GM12878 (cell line): ENCODE results near the gene MYO1D. TPM values are rescaled to one million over a fixed set of nuclear protein-coding genes. Genes with fewer than 3 reads are reported as not detected.

Experiments used
- ATAC-seq: fragments of 200-7000 bp; cut with Tn5 transposase; 3 replicates; pipeline ENCODE4 v1.9.1; 2020; ENCODE audit warnings: mild to moderate bottlenecking, moderate library complexity
- BruUV-seq: library from RNA; stranded (reverse); fragments of 400-500 nt; replicated peaks from 2 replicates; lab custom pipeline; 2021; lab: Mats Ljungman, UMichigan
- CTCF ChIA-PET: fragments of 300-600 bp; sonication (Branson Sonifier 250); formaldehyde crosslinking; extraction: SDS; loops from one replicate; lab custom pipeline; 2021; ENCODE audit warnings: inconsistent platforms; lab: Yijun Ruan, JAX
- POLR2A ChIA-PET: fragments of 350-600 bp; formaldehyde crosslinking; extraction: SDS; loops from one replicate; lab custom pipeline; 2021; ENCODE audit warnings: inconsistent platforms; lab: Charles Lee
- RAD21 ChIA-PET: fragments of 300-600 bp; sonication (Branson Sonifier 250); formaldehyde crosslinking; loops from one replicate; lab custom pipeline; 2023; ENCODE audit warnings: antibody characterized with exemption; ENCODE audit not compliant: unreplicated experiment; lab: Charles Lee
- SMC1A ChIA-PET: fragments of 300-600 bp; sonication (Branson Sonifier 250); formaldehyde crosslinking; loops from one replicate; lab custom pipeline; 2023; ENCODE audit not compliant: unreplicated experiment, uncharacterized antibody; lab: Charles Lee
- DNase-seq: peaks from one replicate; pipeline ENCODE4 v3.0.0-alpha.2; 2011; ENCODE audit warnings: low read depth, low spot score
- FAIRE-seq: peaks from 3 replicates; lab custom pipeline; 2011; peaks lifted over from hg19 to GRCh38; lab: Jason Lieb, UNC
- H2AFZ ChIP-seq: 2 replicates; pipeline ENCODE4 v1.6.0; 2011; ENCODE audit warnings: low read depth, low read length, control low read depth; ENCODE audit not compliant: control insufficient read depth
- H3K27ac ChIP-seq: 2 replicates; pipeline ENCODE4 v1.5.1; 2011; ENCODE audit warnings: control low read depth; ENCODE audit not compliant: control insufficient read depth, insufficient read depth
- H3K27me3 ChIP-seq, 2 experiments: replicated peaks in 1 of 2; 2 replicates each; pipeline versions ENCODE4 v1.6.0 to v1.6.1; 2011; ENCODE audit warnings: low read length in 1 of 2; ENCODE audit not compliant: control insufficient read depth in 2 of 2, insufficient read depth in 2 of 2
- H3K36me3 ChIP-seq, 2 experiments: 2 replicates each; pipeline ENCODE4 v1.5.1; 2011; ENCODE audit warnings: low read length in 1 of 2; ENCODE audit not compliant: control insufficient read depth in 2 of 2, insufficient read depth in 2 of 2
- H3K4me1 ChIP-seq: 2 replicates; pipeline ENCODE4 v1.6.1; 2011; ENCODE audit warnings: mild to moderate bottlenecking, low read length, moderate library complexity, mixed read lengths; ENCODE audit not compliant: control insufficient read depth, insufficient read depth
- H3K4me2 ChIP-seq: 2 replicates; pipeline ENCODE4 v1.6.0; 2011; ENCODE audit warnings: control low read depth; ENCODE audit not compliant: control insufficient read depth, insufficient read depth
- H3K4me3 ChIP-seq: fragments of 200-600 bp; sonication (generic); 2 replicates; pipeline ENCODE4 v1.5.1; 2016
- H3K79me2 ChIP-seq: 2 replicates; pipeline ENCODE4 v1.6.0; 2011; ENCODE audit warnings: low read length; ENCODE audit not compliant: control insufficient read depth, insufficient read depth
- H3K9ac ChIP-seq: 2 replicates; pipeline ENCODE4 v1.8.0; 2011; ENCODE audit warnings: low read length, control low read depth, mixed read lengths; ENCODE audit not compliant: control insufficient read depth, insufficient read depth
- H3K9me3 ChIP-seq: replicated peaks from 3 replicates; pipeline ENCODE4 v1.5.1; 2011; ENCODE audit warnings: mild to moderate bottlenecking, low read length; ENCODE audit not compliant: control insufficient read depth, insufficient read depth
- H4K20me1 ChIP-seq: 2 replicates; pipeline ENCODE4 v1.6.0; 2011; ENCODE audit not compliant: control insufficient read depth, insufficient read depth
- CHD1 ChIP-seq: IDR thresholded peaks from 2 replicates; pipeline ENCODE4 v1.6.1; 2012; ENCODE audit warnings: low read depth, low read length, improper control_type of control experiment
- HDAC2 ChIP-seq: fragments of 200-600 bp; sonication (generic); IDR thresholded peaks from 2 replicates; pipeline ENCODE4 v1.6.1; 2017
- LARP7 ChIP-seq: fragments of 450-650 bp; IDR thresholded peaks from 2 replicates; pipeline ENCODE4 v1.6.1; 2017; ENCODE audit warnings: mild to moderate bottlenecking
- POLR2A ChIP-seq: IDR thresholded peaks from 2 replicates; pipeline ENCODE4 v1.6.1; 2011; ENCODE audit warnings: low read depth, mild to moderate bottlenecking, low read length
- SUZ12 ChIP-seq: fragments of 200-600 bp; sonication (generic); IDR thresholded peaks from one replicate; pipeline ENCODE4 v1.6.1; 2018; ENCODE audit warnings: antibody characterized with exemption, mild to moderate bottlenecking; ENCODE audit not compliant: unreplicated experiment
- TCF12 ChIP-seq: IDR thresholded peaks from 2 replicates; pipeline ENCODE4 v1.6.1; 2011; ENCODE audit warnings: low read depth, mild to moderate bottlenecking, low read length
- ZNF622 ChIP-seq: fragments of 450-650 bp; IDR thresholded peaks from 2 replicates; pipeline ENCODE4 v1.6.1; 2017; ENCODE audit warnings: mild to moderate bottlenecking, inconsistent platforms
- ZZZ3 ChIP-seq: IDR thresholded peaks from 2 replicates; pipeline ENCODE4 v1.6.1; 2011; ENCODE audit warnings: low read depth; ENCODE audit not compliant: control insufficient read depth, insufficient read length
- WGBS: methylation state at CpG from one replicate; pipeline ENCODE4 v1.1.6; 2016; ENCODE audit warnings: low lambda C conversion rate; ENCODE audit not compliant: insufficient replicate concordance, insufficient coverage; ENCODE audit errors: missing lambda C conversion rate; 5-methylcytosine and 5-hydroxymethylcytosine counted together
- in situ Hi-C: fragments of 300-500 bp; cut with MboI; formaldehyde crosslinking; loops from 9 replicates; pipeline ENCODE4 v1.14.3; 2018; ENCODE audit warnings: mixed read lengths
- intact Hi-C: fragments of 100-400 bp; cut with micrococcal nuclease; formaldehyde crosslinking; loops from one replicate; pipeline ENCODE4 v1.14.2; 2022; ENCODE audit not compliant: unreplicated experiment
- polyA plus RNA-seq, 11 experiments: library from polyadenylated mRNA; depleted of rRNA in 4 of 11; unstranded in 6 of 11; stranded (reverse) in 5 of 11; fragments of >200 nt; fragmentation: Nextera tagmentation in 4 of 11; fragmentation: Illumina TruSeq in 1 of 11; extraction: Ambion mirVana in 4 of 11; extraction: Trizol in 1 of 11; gene quantifications; 1 replicate in 1 of 11; 2 replicates in 10 of 11; pipeline versions ENCODE4 v1.2.1 to v1.2.3, GENCODE V29; 2011 to 2016; ENCODE audit warnings: inconsistent platforms in 2 of 11, missing spikeins in 2 of 11, low read depth in 1 of 11
- total RNA-seq, 4 experiments: library from RNA; depleted of rRNA in 3 of 4; stranded (reverse); fragments of >200 nt in 3 of 4; fragmentation: Illumina TruSeq in 1 of 4; extraction: Trizol in 1 of 4; gene quantifications; 2 replicates each; pipeline versions ENCODE4 v1.2.1 to v1.2.3, GENCODE V29; 2013 to 2021
- TF ChIP-seq, protein P1 (sequence below): fragments of 450-650 bp; IDR thresholded peaks from 2 replicates; pipeline ENCODE4 v1.6.1; 2017; ENCODE audit warnings: mild to moderate bottlenecking, moderate library complexity

MYO1D gene
- total and polyA plus RNA-seq, 10 of the 15 experiments (the other 5 are each of a cell fraction or from before 2014, with no cell fraction given): 1.8 to 37.7 (median 25.4) TPM

DNA sequence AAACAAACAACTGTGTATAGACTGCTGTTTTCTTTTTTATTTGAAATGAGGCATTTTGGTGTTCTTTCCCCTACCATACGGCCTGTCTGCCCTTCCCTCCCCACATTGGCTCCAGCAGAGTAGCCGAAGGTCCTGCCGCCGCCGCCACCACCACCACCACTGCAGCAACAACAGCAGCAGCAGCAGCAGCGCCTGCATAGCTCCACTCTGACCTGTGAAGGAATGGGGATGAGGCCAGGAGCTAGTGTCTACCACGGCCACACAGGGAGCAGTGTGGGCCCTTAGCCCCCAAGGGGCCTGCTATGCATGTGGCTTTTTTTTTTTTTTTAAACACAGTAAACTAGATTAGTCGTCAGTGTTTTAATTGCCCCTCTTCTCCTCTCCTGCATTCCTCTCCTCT is 395.7 kb downstream of the MYO1D start (continued):
- TF ChIP-seq, protein P1, sequence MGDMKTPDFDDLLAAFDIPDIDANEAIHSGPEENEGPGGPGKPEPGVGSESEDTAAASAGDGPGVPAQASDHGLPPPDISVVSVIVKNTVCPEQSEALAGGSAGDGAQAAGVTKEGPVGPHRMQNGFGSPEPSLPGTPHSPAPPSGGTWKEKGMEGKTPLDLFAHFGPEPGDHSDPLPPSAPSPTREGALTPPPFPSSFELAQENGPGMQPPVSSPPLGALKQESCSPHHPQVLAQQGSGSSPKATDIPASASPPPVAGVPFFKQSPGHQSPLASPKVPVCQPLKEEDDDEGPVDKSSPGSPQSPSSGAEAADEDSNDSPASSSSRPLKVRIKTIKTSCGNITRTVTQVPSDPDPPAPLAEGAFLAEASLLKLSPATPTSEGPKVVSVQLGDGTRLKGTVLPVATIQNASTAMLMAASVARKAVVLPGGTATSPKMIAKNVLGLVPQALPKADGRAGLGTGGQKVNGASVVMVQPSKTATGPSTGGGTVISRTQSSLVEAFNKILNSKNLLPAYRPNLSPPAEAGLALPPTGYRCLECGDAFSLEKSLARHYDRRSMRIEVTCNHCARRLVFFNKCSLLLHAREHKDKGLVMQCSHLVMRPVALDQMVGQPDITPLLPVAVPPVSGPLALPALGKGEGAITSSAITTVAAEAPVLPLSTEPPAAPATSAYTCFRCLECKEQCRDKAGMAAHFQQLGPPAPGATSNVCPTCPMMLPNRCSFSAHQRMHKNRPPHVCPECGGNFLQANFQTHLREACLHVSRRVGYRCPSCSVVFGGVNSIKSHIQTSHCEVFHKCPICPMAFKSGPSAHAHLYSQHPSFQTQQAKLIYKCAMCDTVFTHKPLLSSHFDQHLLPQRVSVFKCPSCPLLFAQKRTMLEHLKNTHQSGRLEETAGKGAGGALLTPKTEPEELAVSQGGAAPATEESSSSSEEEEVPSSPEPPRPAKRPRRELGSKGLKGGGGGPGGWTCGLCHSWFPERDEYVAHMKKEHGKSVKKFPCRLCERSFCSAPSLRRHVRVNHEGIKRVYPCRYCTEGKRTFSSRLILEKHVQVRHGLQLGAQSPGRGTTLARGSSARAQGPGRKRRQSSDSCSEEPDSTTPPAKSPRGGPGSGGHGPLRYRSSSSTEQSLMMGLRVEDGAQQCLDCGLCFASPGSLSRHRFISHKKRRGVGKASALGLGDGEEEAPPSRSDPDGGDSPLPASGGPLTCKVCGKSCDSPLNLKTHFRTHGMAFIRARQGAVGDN: no peak
- TF ChIP-seq SUZ12 (no peak), HDAC2 (no peak), TCF12 (no peak)

DNA sequence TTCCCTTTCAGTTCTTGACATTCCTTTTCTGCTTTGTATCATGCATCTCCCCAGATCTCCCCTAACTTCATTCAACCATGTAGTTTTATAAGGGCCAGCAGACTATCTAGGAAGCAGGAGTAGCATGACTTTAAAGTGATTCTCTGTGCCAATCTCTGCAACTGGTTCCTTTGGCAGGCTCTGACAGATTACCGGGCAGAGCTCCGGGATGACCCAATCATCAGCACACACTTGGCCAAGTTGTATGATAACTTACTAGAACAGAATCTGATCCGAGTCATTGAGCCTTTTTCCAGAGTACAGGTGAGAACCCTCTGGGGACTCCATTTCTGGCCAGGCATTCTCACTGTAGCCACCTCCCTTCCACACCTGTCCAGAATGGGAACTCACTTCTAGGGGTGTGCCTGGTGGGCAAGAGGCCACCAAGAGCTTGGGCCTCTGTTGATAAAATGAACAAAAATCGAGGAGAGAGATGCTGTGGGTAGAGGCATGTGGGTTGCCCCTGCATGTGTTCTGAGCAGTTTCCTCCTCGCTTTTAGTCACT is 397.8 kb downstream of the MYO1D start:
- in situ Hi-C loops (no loop called here), intact Hi-C loops (no loop called here)
- SMC1A ChIA-PET: interaction anchor here (0.8 kb wide), 1 partner anchor 1219 kb away, joined by 3 read pairs; no protein-coding TSS in a partner anchor
- peaks cover 39 to 54% of the 10 kb centered on the region in 2 experiments for H3K36me3 ChIP-seq
- CTCF ChIA-PET: interaction anchor here (0.5 to 1.6 kb wide), 5 partner anchors 10 to 278 kb away, joined by 3 to 7 read pairs (median 3); partner anchors contain the start of gene PSMD11
- no TSS peak for BruUV-seq
- H3K4me1 ChIP-seq: peaks cover 4% of the 10 kb centered on the region; the same call in 1 of the 2 replicates
- H3K27ac ChIP-seq: no peak overlapping the region
- no peaks in the 10 kb centered on the region for H3K9me3 ChIP-seq
- no peaks in the 10 kb centered on the region for H3K27me3 ChIP-seq
- WGBS: 78% methylated on average over 5 of the region's 5 CpGs
- DNase-seq (no peak), ATAC-seq (no peak), FAIRE-seq (no peak)
- RAD21 ChIA-PET: no interaction called here
- no peak overlapping the region for H3K9ac ChIP-seq
- POLR2A ChIA-PET: interaction anchor here (1.0 kb wide), 1 partner anchor 10 kb away, joined by 3 read pairs; no protein-coding TSS in a partner anchor
- no peak overlapping the region for H3K4me3 ChIP-seq
- H3K4me2 ChIP-seq: no peak overlapping the region
- H2AFZ ChIP-seq: no peak overlapping the region
- no peak for TF ChIP-seq POLR2A
- TF ChIP-seq, protein P1: no peak
- TF ChIP-seq ZZZ3: no peak
- no peak for TF ChIP-seq CHD1
- no peak for TF ChIP-seq HDAC2
- no peak for TF ChIP-seq LARP7
- TF ChIP-seq ZNF622: no peak
- no peaks in the 10 kb centered on the region for H3K79me2 ChIP-seq
- H4K20me1 ChIP-seq: no peaks in the 10 kb centered on the region
